Stomach smooth muscle (tissue), 2 donors: ENCODE results near the gene ARL6.
"Not testable (repeated sequence)": the region's sequence is repeated elsewhere in the genome, so short reads cannot be mapped to it uniquely, and the experiment has no call there.

ENCODE experiments used
- H3K27ac ChIP-seq: one replicate; pipeline ENCODE4 v1.7.0; 2013; ENCODE audit warnings: mild to moderate bottlenecking, low read length, inconsistent platforms
- H3K27me3 ChIP-seq, 2 donors: one replicate each; pipeline ENCODE4 v1.7.0; 2013; ENCODE audit warnings: low read length in 2 of 2; ENCODE audit not compliant: insufficient read depth in 2 of 2, control insufficient read depth in 1 of 2
- H3K36me3 ChIP-seq, 2 donors: one replicate each; pipeline ENCODE4 v1.7.0; 2013; ENCODE audit warnings: low read length in 2 of 2; ENCODE audit not compliant: control insufficient read depth in 2 of 2, insufficient read depth in 2 of 2
- H3K4me1 ChIP-seq: one replicate; pipeline ENCODE4 v1.7.0; 2013; ENCODE audit warnings: low read length; ENCODE audit not compliant: control insufficient read depth, insufficient read depth
- H3K4me3 ChIP-seq, 2 donors: one replicate each; pipeline ENCODE4 v1.7.0; 2013; ENCODE audit warnings: low read length in 2 of 2
- H3K9ac ChIP-seq, 2 donors: one replicate each; pipeline ENCODE4 v1.7.0; 2013; ENCODE audit warnings: low read length in 2 of 2, mild to moderate bottlenecking in 1 of 2
- H3K9me3 ChIP-seq, 2 donors: one replicate each; pipeline ENCODE4 v1.7.0; 2013; ENCODE audit warnings: low read length in 2 of 2; ENCODE audit not compliant: control insufficient read depth in 2 of 2
- donor health status: healthy.
- donor health status: Pancreatic carcinoma.

The ARL6 gene

DNA sequence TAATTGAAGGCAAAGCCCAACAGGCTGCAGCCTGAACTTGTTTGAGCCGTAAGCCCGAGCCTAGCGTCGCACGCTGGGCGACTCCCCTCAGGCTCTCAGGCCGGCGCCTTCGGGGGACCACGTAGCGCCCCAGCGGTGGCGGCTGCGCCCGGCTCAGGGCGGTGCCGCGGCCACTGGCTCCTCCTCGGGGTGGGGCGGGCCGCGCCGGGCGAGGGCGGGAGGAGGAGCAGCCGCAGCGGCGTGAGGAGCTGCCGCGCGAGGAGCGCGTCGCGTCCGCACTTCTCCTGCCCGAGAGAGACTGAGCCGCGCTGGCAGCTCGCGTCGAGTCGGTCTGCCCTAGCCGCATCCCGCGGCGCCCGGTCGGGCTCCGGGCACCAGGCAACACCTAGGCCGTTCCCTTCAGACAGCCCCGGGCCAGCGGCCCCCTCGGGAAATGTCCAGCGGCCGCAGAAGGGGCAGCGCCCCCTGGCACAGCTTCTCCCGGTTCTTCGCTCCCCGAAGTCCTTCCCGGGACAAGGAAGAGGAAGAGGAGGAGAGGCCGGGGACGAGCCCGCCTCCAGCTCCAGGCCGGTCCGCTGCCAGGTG lies 57.3 kb downstream of the ARL6 start, which contains the start of gene CRYBG3:
Gene CRYBG3, plus strand, starts transcription at position 238 of the 585 bp plus-strand sequence. Its CDS starts 196 bp downstream, at position 434.
- H3K4me1 ChIP-seq = peaks cover 7% of the 10 kb centered on the region
- peak within 1 kb of the TSS; percentile 86 to 92 for H3K4me3 ChIP-seq
- no peaks in the 10 kb centered on the region for H3K27me3 ChIP-seq
- no peaks in the 10 kb centered on the region for H3K9me3 ChIP-seq
- no peaks in the 10 kb centered on the region for H3K36me3 ChIP-seq
- peak within 1 kb of the TSS; percentile 77 for H3K27ac ChIP-seq
- peak within 1 kb of the TSS; percentile 80 to 84 for H3K9ac ChIP-seq

DNA sequence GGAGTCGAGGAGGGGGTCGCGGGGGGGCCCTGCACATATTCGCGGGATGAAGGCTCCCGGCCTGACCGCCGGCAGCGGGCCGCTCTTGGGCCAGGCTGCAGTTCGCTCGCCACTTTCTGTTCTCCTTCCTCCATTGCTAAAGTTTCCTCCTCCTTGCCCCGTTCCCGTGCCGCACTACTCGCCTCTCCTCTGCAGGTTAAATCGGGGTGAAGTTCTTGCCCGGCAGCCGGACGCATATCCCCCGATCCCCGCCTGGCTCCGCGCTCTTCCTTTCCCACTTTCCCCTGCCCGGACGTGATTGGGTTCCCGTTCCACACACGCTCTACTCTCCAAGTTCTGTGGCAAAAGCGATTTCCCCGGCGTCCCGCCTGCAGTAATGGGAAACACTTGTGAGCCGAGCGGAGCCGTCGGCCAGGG lies 57.8 kb downstream of the ARL6 start:
- peak overlapping the region; percentile 77 for H3K27ac ChIP-seq
- H3K9ac ChIP-seq = peak overlapping the region; percentile 80 to 84
- H3K9me3 ChIP-seq = no peaks in the 10 kb centered on the region
- no peaks in the 10 kb centered on the region for H3K36me3 ChIP-seq
- no peaks in the 10 kb centered on the region for H3K27me3 ChIP-seq
- peak overlapping the region; percentile 86 to 92 for H3K4me3 ChIP-seq
- H3K4me1 ChIP-seq = peaks cover 7% of the 10 kb centered on the region

DNA sequence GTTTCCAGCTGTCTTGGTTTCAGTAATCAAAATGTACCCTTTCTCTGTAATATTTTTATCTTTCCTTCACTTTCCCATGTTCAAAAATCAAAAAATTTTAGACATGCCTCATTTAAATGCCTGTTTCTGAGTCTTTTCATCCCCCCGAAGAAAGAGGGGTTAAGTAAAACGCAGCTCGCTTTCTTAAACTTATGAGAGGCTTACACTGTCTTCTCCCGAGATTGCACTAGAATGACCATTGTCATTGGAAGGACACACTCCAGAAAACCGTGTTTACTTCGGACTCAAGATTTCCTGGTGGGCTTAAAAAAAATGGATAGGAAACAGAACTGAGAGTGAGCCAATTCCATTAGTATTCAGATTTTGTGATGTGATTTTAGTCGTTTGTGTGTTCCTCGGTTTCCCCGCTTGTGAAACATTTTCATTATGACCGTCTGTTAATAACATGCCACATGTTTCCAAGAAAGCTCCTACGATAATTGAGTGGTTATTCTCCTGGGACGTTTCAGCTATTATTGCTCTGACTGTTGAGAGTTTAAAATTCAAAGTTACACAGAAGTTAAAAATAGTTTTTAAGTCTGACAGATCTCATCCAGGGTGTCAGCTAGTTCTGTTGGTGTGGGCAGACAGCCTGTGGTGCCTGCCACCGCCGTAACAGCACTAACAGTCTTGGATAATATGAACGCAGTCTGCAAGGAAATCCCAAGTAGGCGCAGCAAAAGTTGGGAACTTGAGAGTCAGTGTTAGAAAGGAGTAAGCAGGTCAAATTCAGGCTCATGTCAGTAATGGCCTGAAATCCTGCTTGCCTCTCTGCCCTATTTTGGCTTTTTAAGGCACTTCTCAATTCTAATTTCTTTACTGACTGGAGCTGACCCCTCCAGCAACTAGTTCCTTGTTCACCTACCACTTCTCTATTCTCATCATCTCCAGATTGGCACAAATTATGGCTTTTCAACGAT lies 58.8 kb downstream of the ARL6 start:
- Histone ChIP-seq H3K4me1 (peaks cover 7% of the 10 kb centered on the region), H3K9me3 (no peaks in the 10 kb centered on the region), H3K9ac (peak overlapping the region; percentile 80 to 84), H3K27ac (no peak overlapping the region), H3K4me3 (peak overlapping the region; percentile 86 to 92), H3K36me3 (no peaks in the 10 kb centered on the region), H3K27me3 (no peaks in the 10 kb centered on the region)

DNA sequence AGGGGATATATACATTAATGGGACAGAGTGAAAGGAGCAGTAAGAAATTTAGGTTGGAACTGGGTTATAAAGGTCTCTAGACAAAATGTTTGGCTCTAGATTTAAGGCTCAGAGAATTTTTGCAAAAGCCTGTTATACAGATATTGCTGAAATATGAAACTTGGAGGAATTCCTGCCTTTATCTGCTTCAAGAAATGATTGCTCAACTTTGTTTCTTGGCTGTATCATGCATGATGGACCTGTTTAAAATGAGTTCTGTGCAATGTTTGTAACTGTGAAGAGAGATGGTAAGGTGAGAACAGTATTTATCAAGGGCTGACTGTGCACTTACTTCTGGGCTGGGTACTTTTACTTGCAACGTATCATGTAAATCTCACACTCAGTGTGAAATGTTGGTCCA lies 60.5 kb downstream of the ARL6 start:
- no peak overlapping the region for H3K4me3 ChIP-seq
- no peaks in the 10 kb centered on the region for H3K9me3 ChIP-seq
- H3K36me3 ChIP-seq = no peaks in the 10 kb centered on the region
- no peaks in the 10 kb centered on the region for H3K27me3 ChIP-seq
- no peak overlapping the region for H3K27ac ChIP-seq
- H3K9ac ChIP-seq = no peak overlapping the region
- peaks cover 7% of the 10 kb centered on the region for H3K4me1 ChIP-seq

DNA sequence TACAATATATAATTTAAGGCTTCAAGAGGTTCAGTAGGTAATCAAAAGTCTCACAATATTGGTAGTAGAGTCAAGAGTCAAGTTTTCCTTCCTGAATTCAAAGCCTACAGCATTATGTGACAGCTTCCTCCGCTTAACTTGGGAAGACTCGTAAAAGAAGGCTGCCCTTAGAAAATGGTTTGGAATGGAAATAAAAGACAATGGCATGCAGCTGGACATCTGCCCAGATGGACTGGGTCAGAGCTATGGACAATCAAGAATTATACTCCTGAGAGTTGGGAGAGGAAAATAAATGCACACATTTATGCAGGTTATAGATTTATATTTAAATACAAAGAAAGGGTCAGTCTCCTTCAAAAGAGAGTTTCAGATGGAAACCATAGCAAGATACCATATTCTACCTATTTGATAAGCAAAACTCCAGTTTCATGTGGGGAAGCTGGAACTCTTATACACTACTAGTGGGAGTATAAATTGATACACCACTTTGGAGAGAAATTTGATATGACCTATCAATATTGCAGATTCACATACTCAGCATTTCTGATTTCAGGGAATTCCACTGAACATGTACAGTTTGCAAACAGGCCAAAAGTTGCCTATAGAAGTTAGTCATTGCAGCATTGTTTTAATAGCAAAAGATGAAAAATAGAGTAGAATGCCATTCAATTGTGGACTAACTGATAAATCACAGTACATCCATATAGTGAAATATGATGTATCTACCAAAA lies 63.3 kb downstream of the ARL6 start:
- Histone ChIP-seq H3K27ac (no peak overlapping the region), H3K9me3 (no peaks in the 10 kb centered on the region), H3K4me1 (no peaks in the 10 kb centered on the region), H3K9ac (no peak overlapping the region), H3K4me3 (no peak overlapping the region), H3K36me3 (no peaks in the 10 kb centered on the region), H3K27me3 (no peaks in the 10 kb centered on the region)

DNA sequence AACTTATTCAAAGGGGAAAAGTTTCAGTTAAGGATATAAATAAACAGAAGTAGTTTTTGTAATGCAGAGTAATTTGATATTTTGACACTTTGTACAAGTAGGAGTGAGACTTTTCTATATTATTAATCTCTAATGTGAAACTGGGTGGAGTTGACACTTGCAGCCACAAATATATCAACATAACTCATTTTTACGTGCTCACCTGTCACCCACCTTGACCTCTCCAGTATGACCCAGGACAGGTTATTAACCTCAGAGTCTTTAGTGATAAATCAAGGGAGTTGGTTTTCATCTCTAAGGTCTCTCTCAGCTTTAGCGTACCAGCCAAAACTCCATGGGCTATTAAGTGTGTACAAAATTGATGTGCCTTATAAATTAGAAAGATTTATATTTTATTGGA lies 64.6 kb downstream of the ARL6 start:
- Histone ChIP-seq H3K4me1 (no peaks in the 10 kb centered on the region), H3K27ac (no peak overlapping the region), H3K27me3 (no peaks in the 10 kb centered on the region)

DNA sequence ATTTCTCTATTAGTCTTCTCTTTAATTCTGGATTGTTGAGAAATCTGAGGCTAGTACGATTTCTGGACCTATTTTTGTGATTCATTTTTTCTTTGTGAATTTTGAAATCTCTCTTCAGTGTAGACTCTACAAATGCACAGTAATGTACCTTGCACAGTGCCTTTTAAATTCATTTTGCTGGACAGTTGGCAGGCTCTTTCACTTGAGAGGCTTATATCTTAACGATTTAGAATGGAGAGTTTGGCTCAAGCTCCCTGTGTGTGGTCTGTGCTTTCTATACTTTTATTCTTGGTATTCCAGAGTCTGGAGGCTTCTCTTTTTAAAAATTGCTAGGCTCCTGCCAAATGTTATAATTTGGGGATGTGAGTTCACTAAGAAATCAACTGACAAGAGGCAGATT lies 66.1 kb downstream of the ARL6 start:
- Histone ChIP-seq H3K4me1 (no peaks in the 10 kb centered on the region), H3K27ac (no peak overlapping the region), H3K9me3 (no peaks in the 10 kb centered on the region), H3K4me3 (no peak overlapping the region), H3K9ac (no peak overlapping the region), H3K27me3 (no peaks in the 10 kb centered on the region), H3K36me3 (no peaks in the 10 kb centered on the region)

More for the DNA sequence above, 64.6 kb downstream of the ARL6 start:
- Histone ChIP-seq H3K9ac (no peak overlapping the region), H3K9me3 (no peaks in the 10 kb centered on the region), H3K4me3 (no peak overlapping the region), H3K36me3 (no peaks in the 10 kb centered on the region)

DNA sequence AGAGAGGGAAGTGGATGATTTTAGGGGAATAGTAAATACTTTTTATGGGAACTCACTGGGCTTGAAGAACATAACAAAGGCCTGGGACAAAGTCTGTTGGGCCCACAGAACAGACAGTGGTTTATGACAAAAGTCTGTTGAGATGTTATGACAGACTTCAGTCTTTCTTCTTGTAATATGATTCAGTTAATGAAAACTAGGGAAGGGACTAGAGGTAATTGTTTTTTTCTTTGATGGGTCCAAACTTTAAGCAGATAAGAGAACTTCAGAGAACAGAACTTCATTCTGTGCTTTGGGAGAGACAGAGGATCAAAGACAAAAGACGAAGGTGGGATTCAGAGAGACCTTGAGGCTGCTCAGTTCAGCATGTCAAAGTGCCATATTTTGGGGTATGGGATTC lies 66.6 kb downstream of the ARL6 start:
- H3K27ac ChIP-seq = no peak overlapping the region
- H3K9me3 ChIP-seq = no peaks in the 10 kb centered on the region
- H3K36me3 ChIP-seq = no peaks in the 10 kb centered on the region
- H3K4me3 ChIP-seq = no peak overlapping the region
- no peak overlapping the region for H3K9ac ChIP-seq
- H3K27me3 ChIP-seq = no peaks in the 10 kb centered on the region
- no peaks in the 10 kb centered on the region for H3K4me1 ChIP-seq

DNA sequence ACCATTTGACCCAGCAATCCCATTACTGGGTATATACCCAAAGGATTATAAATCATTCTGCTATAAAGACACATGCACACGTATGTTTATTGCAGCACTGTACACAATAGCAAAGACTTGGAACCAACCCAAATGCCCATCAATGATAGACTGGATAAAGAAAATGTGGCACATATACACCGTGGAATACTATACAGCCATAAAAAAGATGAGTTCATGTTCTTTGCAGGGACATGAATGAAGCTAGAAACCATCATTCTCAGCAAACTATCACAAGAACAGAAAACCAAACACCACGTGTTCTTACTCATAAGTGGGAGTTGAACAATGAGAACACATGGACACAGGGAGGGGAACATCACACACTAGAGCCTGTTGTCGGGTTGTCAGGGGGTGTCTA lies 68.6 kb downstream of the ARL6 start:
- not testable (repeated sequence) for H3K9ac ChIP-seq, H3K4me1 ChIP-seq, H3K4me3 ChIP-seq, H3K27ac ChIP-seq, H3K36me3 ChIP-seq, H3K9me3 ChIP-seq, H3K27me3 ChIP-seq

DNA sequence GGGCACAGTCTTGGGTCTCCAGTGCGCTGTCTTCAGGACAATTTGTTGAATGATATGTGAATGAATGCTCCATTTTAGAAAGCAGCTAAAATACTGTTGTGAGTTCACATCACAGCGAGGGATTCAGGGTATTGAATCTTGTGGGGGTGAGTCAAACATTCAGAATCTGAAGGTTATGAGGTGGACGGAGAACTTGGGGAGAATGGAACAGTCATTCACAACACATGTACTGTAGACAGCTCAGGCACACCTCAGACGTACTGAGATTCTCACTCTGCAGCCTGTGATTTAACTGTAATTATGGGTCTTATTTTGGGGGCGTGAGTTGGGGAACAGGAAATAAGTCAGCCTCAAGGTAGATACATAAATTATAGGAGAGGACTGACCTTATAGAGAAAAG lies 71.2 kb downstream of the ARL6 start:
- Histone ChIP-seq H3K4me1 (no peaks in the 10 kb centered on the region), H3K27ac (no peak overlapping the region), H3K9me3 (no peaks in the 10 kb centered on the region), H3K4me3 (no peak overlapping the region), H3K9ac (no peak overlapping the region), H3K27me3 (no peaks in the 10 kb centered on the region), H3K36me3 (no peaks in the 10 kb centered on the region)
